SJCRH30 (cell line): ENCODE results near the gene TMEM37. TPM values are rescaled to one million over a fixed set of nuclear protein-coding genes. Genes with fewer than 3 reads are reported as not detected.

ENCODE experiments used
- DNase-seq, 2 experiments: peaks; one replicate each; pipeline ENCODE4 v3.0.0-alpha.2; 2015 to 2020
- H3K27ac ChIP-seq: fragments of 250-450 bp; sonication (Bioruptor Pico); 2 replicates; pipeline ENCODE4 v1.5.1; 2020; ENCODE audit warnings: mild to moderate bottlenecking, moderate library complexity
- H3K27me3 ChIP-seq: fragments of 250-450 bp; sonication (Bioruptor Pico); 2 replicates; pipeline ENCODE4 v1.5.1; 2020; ENCODE audit warnings: mild to moderate bottlenecking, moderate library complexity
- H3K36me3 ChIP-seq: fragments of 250-450 bp; sonication (Bioruptor Pico); 2 replicates; pipeline ENCODE4 v1.5.1; 2020; ENCODE audit warnings: mild to moderate bottlenecking, moderate library complexity
- H3K4me1 ChIP-seq: fragments of 250-450 bp; sonication (Bioruptor Pico); 2 replicates; pipeline ENCODE4 v1.5.1; 2020; ENCODE audit warnings: mild to moderate bottlenecking, moderate library complexity
- H3K4me3 ChIP-seq: fragments of 250-450 bp; sonication (Bioruptor Pico); 2 replicates; pipeline ENCODE4 v1.5.1; 2020; ENCODE audit warnings: mild to moderate bottlenecking, moderate library complexity
- H3K9me3 ChIP-seq: fragments of 250-450 bp; sonication (Bioruptor Pico); replicated peaks from 2 replicates; pipeline ENCODE4 v1.5.1; 2020; ENCODE audit warnings: mild to moderate bottlenecking, moderate library complexity
- total RNA-seq: library from RNA; depleted of rRNA; stranded (reverse); fragments of >200 nt; shearing (Covaris generic); gene quantifications from 2 replicates; pipeline ENCODE4 v1.2.3, GENCODE V29; 2014

The TMEM37 gene
- total RNA-seq, 1 experiment from 2014 or later, result 0.67 TPM

- DNase-seq, result no peak
- no peaks in the 10 kb centered on the region for H3K9me3 ChIP-seq
- no peaks in the 10 kb centered on the region for H3K36me3 ChIP-seq
- no peak overlapping the region for H3K4me3 ChIP-seq
- H3K27me3 ChIP-seq, result no peaks in the 10 kb centered on the region
- H3K27ac ChIP-seq, result no peak overlapping the region
- no peaks in the 10 kb centered on the region; the same call in 1 of the 2 replicates for H3K4me1 ChIP-seq
These were observed 37.5 kb downstream of the TMEM37 start for GRCh38 chr2:119469131-119469530.

- H3K4me1 ChIP-seq, result no peaks in the 10 kb centered on the region; the same call in 1 of the 2 replicates
- H3K27me3 ChIP-seq, result no peaks in the 10 kb centered on the region
- no peaks in the 10 kb centered on the region for H3K9me3 ChIP-seq
- no peak overlapping the region for H3K27ac ChIP-seq
- no peak for DNase-seq
- H3K36me3 ChIP-seq, result no peaks in the 10 kb centered on the region
- H3K4me3 ChIP-seq, result no peak overlapping the region
These were observed 38.1 kb downstream of the TMEM37 start for GRCh38 chr2:119469661-119470297.

GRCh38 chr2:119472749-119473148 is 41.1 kb downstream of the TMEM37 start:
- no peak for DNase-seq
- Histone ChIP-seq H3K27ac (no peak overlapping the region), H3K4me1 (peaks cover under 1% of the 10 kb centered on the region; the same call in 1 of the 2 replicates), H3K27me3 (no peaks in the 10 kb centered on the region), H3K4me3 (no peak overlapping the region), H3K9me3 (no peaks in the 10 kb centered on the region), H3K36me3 (no peaks in the 10 kb centered on the region)

GRCh38 chr2:119473621-119474370 is 42.1 kb downstream of the TMEM37 start:
- H3K4me1 ChIP-seq, result peaks cover 3% of the 10 kb centered on the region; the same call in 1 of the 2 replicates
- H3K27ac ChIP-seq, result no peak overlapping the region
- H3K27me3 ChIP-seq, result no peaks in the 10 kb centered on the region
- no peaks in the 10 kb centered on the region for H3K9me3 ChIP-seq
- no peak for DNase-seq
- H3K4me3 ChIP-seq, result no peak overlapping the region
- no peaks in the 10 kb centered on the region for H3K36me3 ChIP-seq

- H3K27me3 ChIP-seq, result no peaks in the 10 kb centered on the region
- H3K36me3 ChIP-seq, result no peaks in the 10 kb centered on the region
- no peak overlapping the region for H3K27ac ChIP-seq
- H3K4me1 ChIP-seq, result peaks cover 3% of the 10 kb centered on the region; the same call in 1 of the 2 replicates
- H3K4me3 ChIP-seq, result no peak overlapping the region
- no peaks in the 10 kb centered on the region for H3K9me3 ChIP-seq
- DNase-seq, result no peak
These were observed 42.9 kb downstream of the TMEM37 start for GRCh38 chr2:119474371-119475224.

- DNase-seq, result peak; percentile 47 to 56
- Histone ChIP-seq H3K4me1 (peaks cover 3% of the 10 kb centered on the region; the same call in 1 of the 2 replicates), H3K36me3 (no peaks in the 10 kb centered on the region), H3K27ac (no peak overlapping the region), H3K27me3 (no peaks in the 10 kb centered on the region), H3K9me3 (no peaks in the 10 kb centered on the region), H3K4me3 (no peak overlapping the region)
These were observed 43.7 kb downstream of the TMEM37 start for GRCh38 chr2:119475225-119475856.

- H3K9me3 ChIP-seq, result no peaks in the 10 kb centered on the region
- DNase-seq, result no peak
- H3K27ac ChIP-seq, result no peak overlapping the region
These were observed 44.2 kb downstream of the TMEM37 start for GRCh38 chr2:119475857-119476244.

GRCh38 chr2:119476301-119477112 is 44.9 kb downstream of the TMEM37 start:
- Histone ChIP-seq H3K4me3 (no peak overlapping the region), H3K4me1 (peaks cover 3% of the 10 kb centered on the region; the same call in 1 of the 2 replicates), H3K27ac (no peak overlapping the region), H3K36me3 (no peaks in the 10 kb centered on the region), H3K27me3 (no peaks in the 10 kb centered on the region), H3K9me3 (no peaks in the 10 kb centered on the region)
- peak; percentile 62 to 79 for DNase-seq

More at GRCh38 chr2:119475857-119476244, 44.2 kb downstream of the TMEM37 start:
- no peaks in the 10 kb centered on the region for H3K27me3 ChIP-seq
- H3K36me3 ChIP-seq, result no peaks in the 10 kb centered on the region
- no peak overlapping the region for H3K4me3 ChIP-seq
- peaks cover 3% of the 10 kb centered on the region; the same call in 1 of the 2 replicates for H3K4me1 ChIP-seq

- peaks cover 3% of the 10 kb centered on the region; the same call in 1 of the 2 replicates for H3K4me1 ChIP-seq
- DNase-seq, result no peak
- no peaks in the 10 kb centered on the region for H3K9me3 ChIP-seq
- no peaks in the 10 kb centered on the region for H3K27me3 ChIP-seq
- H3K27ac ChIP-seq, result no peak overlapping the region
- no peak overlapping the region for H3K4me3 ChIP-seq
- H3K36me3 ChIP-seq, result no peaks in the 10 kb centered on the region
These were observed 45.5 kb downstream of the TMEM37 start for GRCh38 chr2:119477113-119477505.

- Histone ChIP-seq H3K27ac (no peak overlapping the region), H3K27me3 (no peaks in the 10 kb centered on the region), H3K36me3 (no peaks in the 10 kb centered on the region), H3K4me3 (no peak overlapping the region), H3K9me3 (no peaks in the 10 kb centered on the region), H3K4me1 (peaks cover 3% of the 10 kb centered on the region; the same call in 1 of the 2 replicates)
- DNase-seq, result peak in 1 of 2 experiments; percentile 26
These were observed 46.7 kb downstream of the TMEM37 start for GRCh38 chr2:119478188-119478977.

GRCh38 chr2:119478978-119479295 is 47.3 kb downstream of the TMEM37 start:
- DNase-seq, result no peak
- no peaks in the 10 kb centered on the region for H3K27me3 ChIP-seq
- no peaks in the 10 kb centered on the region for H3K9me3 ChIP-seq
- H3K27ac ChIP-seq, result no peak overlapping the region
- no peak overlapping the region for H3K4me3 ChIP-seq
- no peaks in the 10 kb centered on the region for H3K36me3 ChIP-seq
- peaks cover 3% of the 10 kb centered on the region; the same call in 1 of the 2 replicates for H3K4me1 ChIP-seq

- peaks cover 10% of the 10 kb centered on the region for H3K4me1 ChIP-seq
- no peaks in the 10 kb centered on the region for H3K9me3 ChIP-seq
- no peak overlapping the region for H3K27ac ChIP-seq
- H3K36me3 ChIP-seq, result no peaks in the 10 kb centered on the region
- H3K27me3 ChIP-seq, result no peaks in the 10 kb centered on the region
- DNase-seq, result no peak
- no peak overlapping the region for H3K4me3 ChIP-seq
These were observed 48.5 kb downstream of the TMEM37 start for GRCh38 chr2:119480184-119480583.

GRCh38 chr2:119480718-119481142 is 49.1 kb downstream of the TMEM37 start:
- DNase-seq, result no peak
- peaks cover 15% of the 10 kb centered on the region for H3K4me1 ChIP-seq
- H3K27me3 ChIP-seq, result no peaks in the 10 kb centered on the region
- no peak overlapping the region for H3K27ac ChIP-seq
- H3K36me3 ChIP-seq, result no peaks in the 10 kb centered on the region
- no peaks in the 10 kb centered on the region for H3K9me3 ChIP-seq
- H3K4me3 ChIP-seq, result no peak overlapping the region
